GM12878 (cell line): Measurements from ENCODE around the gene PDGFB. TPM values are rescaled to one million over a fixed set of nuclear protein-coding genes. Genes with fewer than 3 reads are reported as not detected.

Experiments used
- ATAC-seq: fragments of 200-7000 bp; cut with Tn5 transposase; 3 replicates; pipeline ENCODE4 v1.9.1; 2020; ENCODE audit warnings: mild to moderate bottlenecking, moderate library complexity
- BruUV-seq: library from RNA; stranded (reverse); fragments of 400-500 nt; replicated peaks from 2 replicates; lab custom pipeline; 2021; lab: Mats Ljungman, UMichigan
- CTCF ChIA-PET: fragments of 300-600 bp; sonication (Branson Sonifier 250); formaldehyde crosslinking; extraction: SDS; loops from one replicate; lab custom pipeline; 2021; ENCODE audit warnings: inconsistent platforms; lab: Yijun Ruan, JAX
- POLR2A ChIA-PET: fragments of 350-600 bp; formaldehyde crosslinking; extraction: SDS; loops from one replicate; lab custom pipeline; 2021; ENCODE audit warnings: inconsistent platforms; lab: Charles Lee
- RAD21 ChIA-PET: fragments of 300-600 bp; sonication (Branson Sonifier 250); formaldehyde crosslinking; loops from one replicate; lab custom pipeline; 2023; ENCODE audit warnings: antibody characterized with exemption; ENCODE audit not compliant: unreplicated experiment; lab: Charles Lee
- SMC1A ChIA-PET: fragments of 300-600 bp; sonication (Branson Sonifier 250); formaldehyde crosslinking; loops from one replicate; lab custom pipeline; 2023; ENCODE audit not compliant: unreplicated experiment, uncharacterized antibody; lab: Charles Lee
- DNase-seq: peaks from one replicate; pipeline ENCODE4 v3.0.0-alpha.2; 2011; ENCODE audit warnings: low read depth, low spot score
- FAIRE-seq: peaks from 3 replicates; lab custom pipeline; 2011; peaks lifted over from hg19 to GRCh38; lab: Jason Lieb, UNC
- H2AFZ ChIP-seq: 2 replicates; pipeline ENCODE4 v1.6.0; 2011; ENCODE audit warnings: low read depth, low read length, control low read depth; ENCODE audit not compliant: control insufficient read depth
- H3K27ac ChIP-seq: 2 replicates; pipeline ENCODE4 v1.5.1; 2011; ENCODE audit warnings: control low read depth; ENCODE audit not compliant: control insufficient read depth, insufficient read depth
- H3K27me3 ChIP-seq, 2 experiments: replicated peaks in 1 of 2; 2 replicates each; pipeline versions ENCODE4 v1.6.0 to v1.6.1; 2011; ENCODE audit warnings: low read length in 1 of 2; ENCODE audit not compliant: control insufficient read depth in 2 of 2, insufficient read depth in 2 of 2
- H3K36me3 ChIP-seq, 2 experiments: 2 replicates each; pipeline ENCODE4 v1.5.1; 2011; ENCODE audit warnings: low read length in 1 of 2; ENCODE audit not compliant: control insufficient read depth in 2 of 2, insufficient read depth in 2 of 2
- H3K4me1 ChIP-seq: 2 replicates; pipeline ENCODE4 v1.6.1; 2011; ENCODE audit warnings: mild to moderate bottlenecking, low read length, moderate library complexity, mixed read lengths; ENCODE audit not compliant: control insufficient read depth, insufficient read depth
- H3K4me2 ChIP-seq: 2 replicates; pipeline ENCODE4 v1.6.0; 2011; ENCODE audit warnings: control low read depth; ENCODE audit not compliant: control insufficient read depth, insufficient read depth
- H3K4me3 ChIP-seq: fragments of 200-600 bp; sonication (generic); 2 replicates; pipeline ENCODE4 v1.5.1; 2016
- H3K79me2 ChIP-seq: 2 replicates; pipeline ENCODE4 v1.6.0; 2011; ENCODE audit warnings: low read length; ENCODE audit not compliant: control insufficient read depth, insufficient read depth
- H3K9ac ChIP-seq: 2 replicates; pipeline ENCODE4 v1.8.0; 2011; ENCODE audit warnings: low read length, control low read depth, mixed read lengths; ENCODE audit not compliant: control insufficient read depth, insufficient read depth
- H3K9me3 ChIP-seq: replicated peaks from 3 replicates; pipeline ENCODE4 v1.5.1; 2011; ENCODE audit warnings: mild to moderate bottlenecking, low read length; ENCODE audit not compliant: control insufficient read depth, insufficient read depth
- H4K20me1 ChIP-seq: 2 replicates; pipeline ENCODE4 v1.6.0; 2011; ENCODE audit not compliant: control insufficient read depth, insufficient read depth
- CBFB ChIP-seq: IDR thresholded peaks from 2 replicates; pipeline ENCODE4 v1.6.1; 2016; ENCODE audit warnings: antibody characterized with exemption, low read depth
- NR2F1 ChIP-seq: fragments of 450-650 bp; conservative IDR thresholded peaks from 2 replicates; pipeline ENCODE4 v1.6.1; 2017; ENCODE audit warnings: mild to moderate bottlenecking
- SMARCA5 ChIP-seq: fragments of 450-650 bp; IDR thresholded peaks from 2 replicates; pipeline ENCODE4 v1.6.1; 2017; ENCODE audit warnings: mild to moderate bottlenecking
- TCF12 ChIP-seq: IDR thresholded peaks from 2 replicates; pipeline ENCODE4 v1.6.1; 2011; ENCODE audit warnings: low read depth, mild to moderate bottlenecking, low read length
- ZBTB4 ChIP-seq: fragments of 450-650 bp; formaldehyde crosslinking; IDR thresholded peaks from 2 replicates; pipeline ENCODE4 v1.4.0; 2022; ENCODE audit warnings: mild to moderate bottlenecking, moderate library complexity
- WGBS: methylation state at CpG from one replicate; pipeline ENCODE4 v1.1.6; 2016; ENCODE audit warnings: low lambda C conversion rate; ENCODE audit not compliant: insufficient replicate concordance, insufficient coverage; ENCODE audit errors: missing lambda C conversion rate; 5-methylcytosine and 5-hydroxymethylcytosine counted together
- in situ Hi-C: fragments of 300-500 bp; cut with MboI; formaldehyde crosslinking; loops from 9 replicates; pipeline ENCODE4 v1.14.3; 2018; ENCODE audit warnings: mixed read lengths
- intact Hi-C: fragments of 100-400 bp; cut with micrococcal nuclease; formaldehyde crosslinking; loops from one replicate; pipeline ENCODE4 v1.14.2; 2022; ENCODE audit not compliant: unreplicated experiment
- polyA plus RNA-seq, 11 experiments: library from polyadenylated mRNA; depleted of rRNA in 4 of 11; unstranded in 6 of 11; stranded (reverse) in 5 of 11; fragments of >200 nt; fragmentation: Nextera tagmentation in 4 of 11; fragmentation: Illumina TruSeq in 1 of 11; extraction: Ambion mirVana in 4 of 11; extraction: Trizol in 1 of 11; gene quantifications; 1 replicate in 1 of 11; 2 replicates in 10 of 11; pipeline versions ENCODE4 v1.2.1 to v1.2.3, GENCODE V29; 2011 to 2016; ENCODE audit warnings: inconsistent platforms in 2 of 11, missing spikeins in 2 of 11, low read depth in 1 of 11
- total RNA-seq, 4 experiments: library from RNA; depleted of rRNA in 3 of 4; stranded (reverse); fragments of >200 nt in 3 of 4; fragmentation: Illumina TruSeq in 1 of 4; extraction: Trizol in 1 of 4; gene quantifications; 2 replicates each; pipeline versions ENCODE4 v1.2.1 to v1.2.3, GENCODE V29; 2013 to 2021

PDGFB gene
- total and polyA plus RNA-seq, 10 of the 15 experiments (the other 5 are each of a cell fraction or from before 2014, with no cell fraction given), result 0.13 to 1.1 (median 0.56) TPM; not detected in 1

- 0 out of 2 replicates have a peak, but pooled peaks have one; percentile 43 for TF ChIP-seq TCF12
- TF ChIP-seq CBFB, result no peak
- SMC1A ChIA-PET, result no interaction called here
Measured at GRCh38 chr22:39247361-39247760, 2.6 kb upstream of the PDGFB start.

GRCh38 chr22:39246690-39247332 lies 2.0 kb upstream of the PDGFB start:
- RAD21 ChIA-PET, result no interaction called here
- no peak overlapping the region for H3K4me2 ChIP-seq
- H3K9ac ChIP-seq, result no peak overlapping the region
- WGBS, result 62% methylated on average over 10 of the region's 10 CpGs
- H3K9me3 ChIP-seq, result no peaks in the 10 kb centered on the region
- no peaks in the 10 kb centered on the region; the same call in 1 of the 2 replicates for H4K20me1 ChIP-seq
- BruUV-seq, result no TSS peak
- SMC1A ChIA-PET, result interaction anchor here (0.6 kb wide), 1 partner anchor 33 kb away, joined by 3 read pairs; no protein-coding TSS in a partner anchor
- H3K79me2 ChIP-seq, result no peaks in the 10 kb centered on the region
- H3K27ac ChIP-seq, result no peak overlapping the region
- peaks cover 5 to 16% of the 10 kb centered on the region in 2 experiments for H3K27me3 ChIP-seq
- no peaks in the 10 kb centered on the region for H3K36me3 ChIP-seq
- in situ Hi-C loops, result no loop called here
- no peak for FAIRE-seq
- peak; percentile 65 for TF ChIP-seq SMARCA5
- TF ChIP-seq ZBTB4 (CRISPR knock-in tag), result no peak
- peak; percentile 49; the same call in 1 of the 2 replicates for TF ChIP-seq NR2F1
- intact Hi-C loops, result no loop called here
- CTCF ChIA-PET, result interaction anchor here (0.6 kb wide), 1 partner anchor 28 kb away, joined by 3 read pairs; no protein-coding TSS in a partner anchor
- POLR2A ChIA-PET, result interaction anchor here (0.6 kb wide), 1 partner anchor 512 kb away, joined by 3 read pairs; no protein-coding TSS in a partner anchor
- no peak for DNase-seq
- peaks cover 4% of the 10 kb centered on the region for H3K4me1 ChIP-seq
- H2AFZ ChIP-seq, result no peak overlapping the region
- H3K4me3 ChIP-seq, result no peak overlapping the region
- ATAC-seq, result no peak

More at GRCh38 chr22:39247361-39247760, 2.6 kb upstream of the PDGFB start:
- Histone ChIP-seq H3K4me2 (no peak overlapping the region), H3K4me3 (no peak overlapping the region), H3K79me2 (no peaks in the 10 kb centered on the region), H3K27me3 (peaks cover 4 to 16% of the 10 kb centered on the region in 2 experiments), H3K9ac (no peak overlapping the region), H3K4me1 (peaks cover 4% of the 10 kb centered on the region; the same call in 1 of the 2 replicates), H2AFZ (no peak overlapping the region), H3K27ac (no peak overlapping the region), H3K9me3 (no peaks in the 10 kb centered on the region), H4K20me1 (no peaks in the 10 kb centered on the region; the same call in 1 of the 2 replicates), H3K36me3 (no peaks in the 10 kb centered on the region)
- 12% methylated on average over 7 of the region's 7 CpGs for WGBS
- BruUV-seq, result no TSS peak
- intact Hi-C loops (no loop called here), in situ Hi-C loops (no loop called here)
- FAIRE-seq (no peak), DNase-seq (no peak), ATAC-seq (peak; percentile 17; the same call in 1 of the 3 replicates)
- CTCF ChIA-PET, result interaction anchor here (0.6 kb wide), 1 partner anchor 782 kb away, joined by 3 read pairs; no protein-coding TSS in a partner anchor
- RAD21 ChIA-PET, result no interaction called here
- POLR2A ChIA-PET, result interaction anchor here (0.6 kb wide), 1 partner anchor 513 kb away, joined by 3 read pairs; no protein-coding TSS in a partner anchor
